Endothelial cell of umbilical vein (primary cell): ENCODE measurements around the gene EEF1A1. TPM values are rescaled to one million over a fixed set of nuclear protein-coding genes. Genes with fewer than 3 reads are reported as not detected.

Source experiments
- BruUV-seq: library from RNA; stranded (reverse); fragments of 400-500 nt; replicated peaks from 2 replicates; lab custom pipeline; 2021; lab: Mats Ljungman, UMichigan
- CTCF ChIA-PET: fragments of 300-600, 350-600 bp; sonication (Branson Sonifier 250); formaldehyde crosslinking; loops from one replicate; lab custom pipeline; 2021; ENCODE audit warnings: antibody characterized with exemption, inconsistent platforms; lab: Charles Lee
- POLR2A ChIA-PET: fragments of 300-600, 350-600 bp; sonication (Branson Sonifier 250); formaldehyde crosslinking; loops from one replicate; lab custom pipeline; 2021; ENCODE audit warnings: antibody characterized with exemption, inconsistent platforms; lab: Charles Lee
- DNase-seq: peaks from one replicate; pipeline ENCODE4 v3.0.0-alpha.2; 2011; ENCODE audit warnings: low read depth, low spot score
- FAIRE-seq: peaks from 2 replicates; lab custom pipeline; 2011; peaks lifted over from hg19 to GRCh38; lab: Jason Lieb, UNC
- H2AFZ ChIP-seq: 2 replicates; pipeline ENCODE4 v1.6.0; 2012; ENCODE audit warnings: low read depth, low read length, control low read depth, inconsistent platforms
- H3K27ac ChIP-seq: 2 replicates; pipeline ENCODE4 v1.5.1; 2011; ENCODE audit warnings: low read depth, mild to moderate bottlenecking, control low read depth, low read length, moderate library complexity; ENCODE audit not compliant: insufficient read depth
- H3K27me3 ChIP-seq, 2 experiments: 2 replicates each; pipeline versions ENCODE4 v1.6.0 to v1.6.1; 2011; ENCODE audit warnings: low read length in 2 of 2, mixed read lengths in 1 of 2; ENCODE audit not compliant: control insufficient read depth in 2 of 2, insufficient read depth in 2 of 2
- H3K36me3 ChIP-seq, 2 experiments: 2 replicates in 1 of 2; 3 replicates in 1 of 2; pipeline ENCODE4 v1.5.1; 2011; ENCODE audit warnings: low read length in 2 of 2, mild to moderate bottlenecking in 1 of 2, moderate library complexity in 1 of 2; ENCODE audit not compliant: control insufficient read depth in 2 of 2, insufficient read depth in 2 of 2; ENCODE audit errors: extremely low read depth in 1 of 2
- H3K4me1 ChIP-seq: 3 replicates; pipeline ENCODE4 v1.5.1; 2011; ENCODE audit warnings: mild to moderate bottlenecking, low read length; ENCODE audit not compliant: control insufficient read depth, insufficient read depth; ENCODE audit errors: extremely low read depth
- H3K4me2 ChIP-seq: 2 replicates; pipeline ENCODE4 v1.6.1; 2011; ENCODE audit warnings: low read length, control low read depth, mixed read lengths; ENCODE audit not compliant: insufficient read depth
- H3K4me3 ChIP-seq, 3 experiments: fragments of 200-600 bp in 1 of 3; sonication (generic), shearing (Covaris generic) in 1 of 3; replicated peaks in 1 of 3; 2 replicates each; pipeline ENCODE4 v1.5.1; 2011 to 2016; ENCODE audit warnings: control low read depth in 3 of 3, low read length in 3 of 3, mild to moderate bottlenecking in 2 of 3, inconsistent platforms in 1 of 3, low read depth in 1 of 3, moderate library complexity in 1 of 3; ENCODE audit not compliant: insufficient read depth in 1 of 3
- H3K79me2 ChIP-seq: 2 replicates; pipeline ENCODE4 v1.6.0; 2012; ENCODE audit warnings: low read length, inconsistent platforms; ENCODE audit not compliant: control insufficient read depth, insufficient read depth
- H3K9ac ChIP-seq: replicated peaks from 2 replicates; pipeline ENCODE3; 2011; ENCODE audit warnings: low read length, control low read depth; ENCODE audit not compliant: insufficient read depth; ENCODE audit errors: extremely low read depth
- H3K9me1 ChIP-seq: replicated peaks from 3 replicates; pipeline ENCODE4 v1.6.0; 2011; ENCODE audit warnings: mild to moderate bottlenecking, low read length; ENCODE audit not compliant: control insufficient read depth, insufficient read depth; ENCODE audit errors: extremely low read depth
- H3K9me3 ChIP-seq: replicated peaks from 2 replicates; pipeline ENCODE4 v1.5.1; 2012; ENCODE audit warnings: low read length, inconsistent platforms; ENCODE audit not compliant: control insufficient read depth, insufficient read depth
- H4K20me1 ChIP-seq: replicated peaks from 2 replicates; pipeline ENCODE3; 2011; ENCODE audit warnings: mild to moderate bottlenecking, low read length; ENCODE audit not compliant: control insufficient read depth, insufficient read depth; ENCODE audit errors: extremely low read depth
- EZH2 ChIP-seq: IDR thresholded peaks from 2 replicates; pipeline ENCODE4 v1.6.1; 2012; ENCODE audit warnings: borderline replicate concordance, low read depth, mild to moderate bottlenecking, moderate library complexity, low read length, inconsistent platforms; ENCODE audit not compliant: severe bottlenecking
- FOS ChIP-seq: IDR thresholded peaks from 2 replicates; pipeline ENCODE4 v1.6.1; 2011; ENCODE audit warnings: mild to moderate bottlenecking, low read length, moderate library complexity, borderline replicate concordance; ENCODE audit not compliant: insufficient read depth
- GATA2 ChIP-seq: IDR thresholded peaks from 2 replicates; pipeline ENCODE4 v1.7.0; 2011; ENCODE audit warnings: low read depth, mild to moderate bottlenecking, moderate library complexity, mixed read lengths, low read length; ENCODE audit not compliant: insufficient read length, insufficient read depth
- JUN ChIP-seq: IDR thresholded peaks from 2 replicates; pipeline ENCODE4 v1.6.1; 2011; ENCODE audit warnings: borderline replicate concordance, low read depth; ENCODE audit not compliant: insufficient read length, insufficient read depth
- MYC ChIP-seq: IDR thresholded peaks from one replicate; pipeline ENCODE4 v1.6.1; 2011; ENCODE audit warnings: mild to moderate bottlenecking, low read depth, low read length
- POLR2A ChIP-seq: IDR thresholded peaks from 2 replicates; pipeline ENCODE4 v1.6.1; 2012; ENCODE audit warnings: low read depth, mild to moderate bottlenecking, control low read depth, low read length
- POLR2AphosphoS5 ChIP-seq: IDR thresholded peaks from 2 replicates; pipeline ENCODE4 v1.6.1; 2012; ENCODE audit warnings: low read depth, mild to moderate bottlenecking, control low read depth, low read length, moderate library complexity; ENCODE audit not compliant: insufficient read depth
- dilution Hi-C: fragments of 300-500 bp; cut with MboI; formaldehyde crosslinking; loops from one replicate; pipeline ENCODE4 v1.15.0; 2019; ENCODE audit warnings: low sequenced_read_pairs; ENCODE audit not compliant: extremely low pct_ligation_motif_present
- intact Hi-C: fragments of 100-400 bp; cut with micrococcal nuclease; formaldehyde crosslinking; loops from one replicate; pipeline ENCODE4 v1.10.0; 2022
- polyA plus RNA-seq, 4 experiments: library from polyadenylated mRNA; depleted of rRNA in 3 of 4; stranded (reverse) in 3 of 4; unstranded in 1 of 4; fragments of >200 nt; gene quantifications; 2 replicates each; pipeline versions ENCODE4 v1.2.1 to v1.2.3, GENCODE V29; 2011 to 2012; ENCODE audit warnings: missing spikeins in 1 of 4
- total RNA-seq: library from RNA; stranded (reverse); gene quantifications from 2 replicates; pipeline ENCODE4 v1.2.3, GENCODE V29; 2021
- TF ChIP-seq, protein P1 (sequence below), 2 donors: IDR thresholded peaks; 1 replicate in 1 of 2; 2 replicates in 1 of 2; pipeline ENCODE4 v1.5.1; 2011; ENCODE audit warnings: low read length in 2 of 2, mild to moderate bottlenecking in 2 of 2, moderate library complexity in 2 of 2, control low read depth in 1 of 2, inconsistent platforms in 1 of 2, low read depth in 1 of 2; ENCODE audit not compliant: insufficient read depth in 1 of 2; ENCODE audit errors: extremely low read depth in 1 of 2
- TF ChIP-seq, protein P2 (sequence below): IDR thresholded peaks from 2 replicates; pipeline ENCODE4 v1.6.1; 2011; ENCODE audit not compliant: insufficient read depth, insufficient read length

Gene EEF1A1
- total and polyA plus RNA-seq, 2 donors (not counting 3 experiments of a cell fraction or from before 2014, with no cell fraction given), result 9,186 to 11,104 TPM

DNA sequence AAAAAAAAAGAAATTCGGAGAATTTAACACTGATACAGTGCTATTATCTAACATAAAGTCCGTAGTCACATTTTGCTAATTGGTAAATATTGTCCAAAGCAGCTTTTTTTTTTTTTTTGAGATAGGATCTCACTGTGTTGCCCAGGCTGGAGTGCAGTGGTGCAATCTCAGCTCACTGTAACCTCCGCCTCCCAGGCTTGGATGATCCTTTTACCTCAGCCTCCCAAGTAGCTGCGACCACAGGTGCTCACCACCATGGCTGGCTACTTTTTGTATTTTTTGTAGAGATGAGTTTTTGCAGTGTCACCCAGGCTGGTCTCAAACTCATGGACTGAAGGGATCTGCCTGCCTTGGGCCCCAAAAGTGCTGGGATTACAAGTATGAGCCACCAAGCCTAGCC is 43.4 kb downstream of the EEF1A1 start:
- H3K9ac ChIP-seq, result no peak overlapping the region
- FAIRE-seq, result no peak
- intact Hi-C loops, result no loop called here
- no peaks in the 10 kb centered on the region for H4K20me1 ChIP-seq
- no peak overlapping the region for H2AFZ ChIP-seq
- H3K9me1 ChIP-seq, result no peaks in the 10 kb centered on the region
- H3K27me3 ChIP-seq, result no peaks in the 10 kb centered on the region
- CTCF ChIA-PET, result interaction anchor here (0.7 kb wide), 1 partner anchor 15 kb away, joined by 3 read pairs; the partner anchor contains the start of gene MTO1
- no peak overlapping the region for H3K4me2 ChIP-seq
- no peaks in the 10 kb centered on the region for H3K79me2 ChIP-seq
- H3K4me3 ChIP-seq, result no peak overlapping the region
- no peak overlapping the region for H3K27ac ChIP-seq
- peaks cover 17 to 22% of the 10 kb centered on the region in 2 experiments for H3K36me3 ChIP-seq
- dilution Hi-C loops, result no loop called here
- POLR2A ChIA-PET, result no interaction called here
- H3K9me3 ChIP-seq, result no peaks in the 10 kb centered on the region
- H3K4me1 ChIP-seq, result no peaks in the 10 kb centered on the region
- TF ChIP-seq POLR2AphosphoS5 (no peak), FOS (no peak), EZH2 (no peak), POLR2A (no peak), GATA2 (no peak), JUN (no peak), MYC (no peak)
- TF ChIP-seq, protein P1, sequence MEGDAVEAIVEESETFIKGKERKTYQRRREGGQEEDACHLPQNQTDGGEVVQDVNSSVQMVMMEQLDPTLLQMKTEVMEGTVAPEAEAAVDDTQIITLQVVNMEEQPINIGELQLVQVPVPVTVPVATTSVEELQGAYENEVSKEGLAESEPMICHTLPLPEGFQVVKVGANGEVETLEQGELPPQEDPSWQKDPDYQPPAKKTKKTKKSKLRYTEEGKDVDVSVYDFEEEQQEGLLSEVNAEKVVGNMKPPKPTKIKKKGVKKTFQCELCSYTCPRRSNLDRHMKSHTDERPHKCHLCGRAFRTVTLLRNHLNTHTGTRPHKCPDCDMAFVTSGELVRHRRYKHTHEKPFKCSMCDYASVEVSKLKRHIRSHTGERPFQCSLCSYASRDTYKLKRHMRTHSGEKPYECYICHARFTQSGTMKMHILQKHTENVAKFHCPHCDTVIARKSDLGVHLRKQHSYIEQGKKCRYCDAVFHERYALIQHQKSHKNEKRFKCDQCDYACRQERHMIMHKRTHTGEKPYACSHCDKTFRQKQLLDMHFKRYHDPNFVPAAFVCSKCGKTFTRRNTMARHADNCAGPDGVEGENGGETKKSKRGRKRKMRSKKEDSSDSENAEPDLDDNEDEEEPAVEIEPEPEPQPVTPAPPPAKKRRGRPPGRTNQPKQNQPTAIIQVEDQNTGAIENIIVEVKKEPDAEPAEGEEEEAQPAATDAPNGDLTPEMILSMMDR (IDR thresholded peaks at IDR 0.05; ENCODE audit: extremely low read depth in 1 of 2, insufficient read depth in 1 of 2, low read depth in 1 of 2, low read length in 2 of 2), result no peak
- TF ChIP-seq, protein P2, sequence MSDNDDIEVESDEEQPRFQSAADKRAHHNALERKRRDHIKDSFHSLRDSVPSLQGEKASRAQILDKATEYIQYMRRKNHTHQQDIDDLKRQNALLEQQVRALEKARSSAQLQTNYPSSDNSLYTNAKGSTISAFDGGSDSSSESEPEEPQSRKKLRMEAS, result no peak
- no peak for DNase-seq
- BruUV-seq, result no TSS peak
